GM23338 (cell line): ENCODE measurements around the gene KPNA6. TPM values are rescaled to one million over a fixed set of nuclear protein-coding genes. Genes with fewer than 3 reads are reported as not detected.

Source experiments
- ATAC-seq: fragments of 200-7000 bp; cut with Tn5 transposase; 3 replicates; pipeline ENCODE4 v1.9.1; 2020
- DNase-seq: peaks from one replicate; pipeline ENCODE4 v3.0.0-alpha.2; 2015; ENCODE audit warnings: low spot score
- H2AFZ ChIP-seq: fragments of 200-600 bp; sonication (generic); 2 replicates; pipeline ENCODE4 v1.8.0; 2016; ENCODE audit warnings: antibody characterized with exemption, mild to moderate bottlenecking, moderate library complexity
- H3F3A ChIP-seq: fragments of 200-600 bp; sonication (generic); replicated peaks from 2 replicates; pipeline ENCODE4 v1.8.0; 2017; ENCODE audit warnings: antibody characterized with exemption, mixed run types, low read depth
- H3K27ac ChIP-seq: fragments of 200-600 bp; sonication (generic); 2 replicates; pipeline ENCODE4 v1.6.1; 2016; ENCODE audit warnings: low read depth
- H3K27me3 ChIP-seq: fragments of 200-600 bp; sonication (generic); 2 replicates; pipeline ENCODE4 v1.8.0; 2016; ENCODE audit warnings: mild to moderate bottlenecking, mixed run types, moderate library complexity; ENCODE audit not compliant: insufficient read depth
- H3K36me3 ChIP-seq: fragments of 200-600 bp; sonication (generic); 2 replicates; pipeline ENCODE4 v1.8.0; 2016; ENCODE audit warnings: mild to moderate bottlenecking; ENCODE audit not compliant: insufficient read depth
- H3K4me1 ChIP-seq: fragments of 200-600 bp; sonication (generic); 2 replicates; pipeline ENCODE4 v1.8.0; 2016; ENCODE audit warnings: mild to moderate bottlenecking, moderate library complexity; ENCODE audit not compliant: insufficient read depth
- H3K4me2 ChIP-seq: fragments of 200-600 bp; sonication (generic); 2 replicates; pipeline ENCODE4 v1.7.1; 2017; ENCODE audit warnings: mixed run types
- H3K4me3 ChIP-seq: fragments of 200-600 bp; sonication (generic); 2 replicates; pipeline ENCODE4 v1.6.1; 2016; ENCODE audit warnings: mixed run types
- H3K79me2 ChIP-seq: fragments of 200-600 bp; sonication (generic); replicated peaks from 2 replicates; pipeline ENCODE4 v1.8.0; 2017; ENCODE audit warnings: mild to moderate bottlenecking; ENCODE audit not compliant: insufficient read depth
- H3K9me2 ChIP-seq: fragments of 200-600 bp; sonication (generic); 2 replicates; pipeline ENCODE4 v1.8.0; 2017; ENCODE audit not compliant: insufficient read depth
- H4K20me1 ChIP-seq: fragments of 200-600 bp; sonication (generic); replicated peaks from 2 replicates; pipeline ENCODE4 v1.8.0; 2017; ENCODE audit warnings: mild to moderate bottlenecking; ENCODE audit not compliant: insufficient read depth
- H3K27ac Mint-ChIP-seq: 2 replicates; pipeline ENCODE4 v1.8.0; 2020; ENCODE audit warnings: inconsistent platforms, mild to moderate bottlenecking, moderate library complexity, mixed read lengths
- H3K27me3 Mint-ChIP-seq: 3 replicates; pipeline ENCODE4 v1.8.0; 2022; ENCODE audit warnings: low read depth, mild to moderate bottlenecking, moderate library complexity, mixed read lengths, inconsistent platforms; ENCODE audit not compliant: insufficient read depth, poor library complexity
- H3K36me3 Mint-ChIP-seq: 3 replicates; pipeline ENCODE4 v1.8.0; 2021; ENCODE audit warnings: low read depth, mild to moderate bottlenecking, inconsistent platforms, moderate library complexity, mixed read lengths
- H3K4me1 Mint-ChIP-seq: 3 replicates; pipeline ENCODE4 v1.8.0; 2020; ENCODE audit warnings: mild to moderate bottlenecking, inconsistent platforms, mixed read lengths
- H3K4me3 Mint-ChIP-seq: 3 replicates; pipeline ENCODE4 v1.8.0; 2021; ENCODE audit warnings: moderate library complexity, mild to moderate bottlenecking, inconsistent platforms, mixed read lengths
- H3K9me3 Mint-ChIP-seq: 3 replicates; pipeline ENCODE4 v1.8.0; 2020; ENCODE audit warnings: moderate library complexity, mild to moderate bottlenecking, inconsistent platforms, mixed read lengths
- CREB1 ChIP-seq: fragments of 250-450 bp; sonication (Bioruptor Pico); IDR thresholded peaks from 2 replicates; pipeline ENCODE4 v1.5.0; 2020; ENCODE audit warnings: low read depth, mild to moderate bottlenecking, moderate library complexity
- CTCF ChIP-seq, 2 experiments: fragments of 200-600 bp in 1 of 2; sonication (generic) in 1 of 2; conservative IDR thresholded peaks; 2 replicates each; pipeline versions ENCODE4 v1.5.1 to v1.6.1; 2016 to 2017; ENCODE audit warnings: antibody characterized with exemption in 2 of 2, low read depth in 2 of 2, mild to moderate bottlenecking in 2 of 2, moderate library complexity in 1 of 2
- POLR2AphosphoS5 ChIP-seq: IDR thresholded peaks from 2 replicates; pipeline ENCODE4 v1.6.1; 2016; ENCODE audit warnings: antibody characterized with exemption, low read depth
- ZNF114 ChIP-seq: fragments of 250-450 bp; sonication (Bioruptor Pico); IDR thresholded peaks from 2 replicates; pipeline ENCODE4 v1.5.0; 2020; ENCODE audit warnings: mild to moderate bottlenecking, moderate library complexity
- long read RNA-seq: library from polyadenylated mRNA; unstranded; transcript quantifications from one replicate; pipeline ENCODE4 v2.0.0, GENCODE V29; 2020; ENCODE audit not compliant: unreplicated experiment
- polyA plus RNA-seq: library from polyadenylated mRNA; unstranded; fragments of >200 nt; fragmentation: Nextera tagmentation; extraction: Ambion mirVana; gene quantifications from 2 replicates; pipeline ENCODE4 v1.2.1, GENCODE V29; 2016
- total RNA-seq: library from RNA; depleted of rRNA; stranded (reverse); fragments of >200 nt; shearing (Covaris generic); gene quantifications from 2 replicates; pipeline ENCODE4 v1.2.3, GENCODE V29; 2014; rRNA removed
- TF ChIP-seq, protein P1 (sequence below): fragments of 250-450 bp; sonication (Bioruptor Pico); IDR thresholded peaks from 2 replicates; pipeline ENCODE4 v1.5.0; 2020; ENCODE audit warnings: mild to moderate bottlenecking, moderate library complexity

The KPNA6 gene
- total RNA-seq (69.7 and 72.2 TPM in 2 replicates), polyA plus RNA-seq (27.5 and 28.6 TPM in 2 replicates)
- long read RNA-seq, full-length matches to known transcripts: 2 of 2 reads
- long read RNA-seq, partial matches to known transcripts: 0 of 2 reads
- long read RNA-seq, other reads (novel, unspliced or antisense): 0 of 2 reads

GRCh38 chr1:32107742-32108661 is at the start of gene KPNA6:
Gene KPNA6, plus strand, starts transcription at chr1:32108056. Its CDS starts 75 bp downstream, at chr1:32108131.
- TF ChIP-seq CREB1 (CRISPR knock-in tag) (no peak), ZNF114 (no peak), CTCF (conservative IDR thresholded peaks at IDR 0.05; ENCODE audit: low read depth in 2 of 2) (no peak), POLR2AphosphoS5 (peak; percentile 88)
- TF ChIP-seq, protein P1, sequence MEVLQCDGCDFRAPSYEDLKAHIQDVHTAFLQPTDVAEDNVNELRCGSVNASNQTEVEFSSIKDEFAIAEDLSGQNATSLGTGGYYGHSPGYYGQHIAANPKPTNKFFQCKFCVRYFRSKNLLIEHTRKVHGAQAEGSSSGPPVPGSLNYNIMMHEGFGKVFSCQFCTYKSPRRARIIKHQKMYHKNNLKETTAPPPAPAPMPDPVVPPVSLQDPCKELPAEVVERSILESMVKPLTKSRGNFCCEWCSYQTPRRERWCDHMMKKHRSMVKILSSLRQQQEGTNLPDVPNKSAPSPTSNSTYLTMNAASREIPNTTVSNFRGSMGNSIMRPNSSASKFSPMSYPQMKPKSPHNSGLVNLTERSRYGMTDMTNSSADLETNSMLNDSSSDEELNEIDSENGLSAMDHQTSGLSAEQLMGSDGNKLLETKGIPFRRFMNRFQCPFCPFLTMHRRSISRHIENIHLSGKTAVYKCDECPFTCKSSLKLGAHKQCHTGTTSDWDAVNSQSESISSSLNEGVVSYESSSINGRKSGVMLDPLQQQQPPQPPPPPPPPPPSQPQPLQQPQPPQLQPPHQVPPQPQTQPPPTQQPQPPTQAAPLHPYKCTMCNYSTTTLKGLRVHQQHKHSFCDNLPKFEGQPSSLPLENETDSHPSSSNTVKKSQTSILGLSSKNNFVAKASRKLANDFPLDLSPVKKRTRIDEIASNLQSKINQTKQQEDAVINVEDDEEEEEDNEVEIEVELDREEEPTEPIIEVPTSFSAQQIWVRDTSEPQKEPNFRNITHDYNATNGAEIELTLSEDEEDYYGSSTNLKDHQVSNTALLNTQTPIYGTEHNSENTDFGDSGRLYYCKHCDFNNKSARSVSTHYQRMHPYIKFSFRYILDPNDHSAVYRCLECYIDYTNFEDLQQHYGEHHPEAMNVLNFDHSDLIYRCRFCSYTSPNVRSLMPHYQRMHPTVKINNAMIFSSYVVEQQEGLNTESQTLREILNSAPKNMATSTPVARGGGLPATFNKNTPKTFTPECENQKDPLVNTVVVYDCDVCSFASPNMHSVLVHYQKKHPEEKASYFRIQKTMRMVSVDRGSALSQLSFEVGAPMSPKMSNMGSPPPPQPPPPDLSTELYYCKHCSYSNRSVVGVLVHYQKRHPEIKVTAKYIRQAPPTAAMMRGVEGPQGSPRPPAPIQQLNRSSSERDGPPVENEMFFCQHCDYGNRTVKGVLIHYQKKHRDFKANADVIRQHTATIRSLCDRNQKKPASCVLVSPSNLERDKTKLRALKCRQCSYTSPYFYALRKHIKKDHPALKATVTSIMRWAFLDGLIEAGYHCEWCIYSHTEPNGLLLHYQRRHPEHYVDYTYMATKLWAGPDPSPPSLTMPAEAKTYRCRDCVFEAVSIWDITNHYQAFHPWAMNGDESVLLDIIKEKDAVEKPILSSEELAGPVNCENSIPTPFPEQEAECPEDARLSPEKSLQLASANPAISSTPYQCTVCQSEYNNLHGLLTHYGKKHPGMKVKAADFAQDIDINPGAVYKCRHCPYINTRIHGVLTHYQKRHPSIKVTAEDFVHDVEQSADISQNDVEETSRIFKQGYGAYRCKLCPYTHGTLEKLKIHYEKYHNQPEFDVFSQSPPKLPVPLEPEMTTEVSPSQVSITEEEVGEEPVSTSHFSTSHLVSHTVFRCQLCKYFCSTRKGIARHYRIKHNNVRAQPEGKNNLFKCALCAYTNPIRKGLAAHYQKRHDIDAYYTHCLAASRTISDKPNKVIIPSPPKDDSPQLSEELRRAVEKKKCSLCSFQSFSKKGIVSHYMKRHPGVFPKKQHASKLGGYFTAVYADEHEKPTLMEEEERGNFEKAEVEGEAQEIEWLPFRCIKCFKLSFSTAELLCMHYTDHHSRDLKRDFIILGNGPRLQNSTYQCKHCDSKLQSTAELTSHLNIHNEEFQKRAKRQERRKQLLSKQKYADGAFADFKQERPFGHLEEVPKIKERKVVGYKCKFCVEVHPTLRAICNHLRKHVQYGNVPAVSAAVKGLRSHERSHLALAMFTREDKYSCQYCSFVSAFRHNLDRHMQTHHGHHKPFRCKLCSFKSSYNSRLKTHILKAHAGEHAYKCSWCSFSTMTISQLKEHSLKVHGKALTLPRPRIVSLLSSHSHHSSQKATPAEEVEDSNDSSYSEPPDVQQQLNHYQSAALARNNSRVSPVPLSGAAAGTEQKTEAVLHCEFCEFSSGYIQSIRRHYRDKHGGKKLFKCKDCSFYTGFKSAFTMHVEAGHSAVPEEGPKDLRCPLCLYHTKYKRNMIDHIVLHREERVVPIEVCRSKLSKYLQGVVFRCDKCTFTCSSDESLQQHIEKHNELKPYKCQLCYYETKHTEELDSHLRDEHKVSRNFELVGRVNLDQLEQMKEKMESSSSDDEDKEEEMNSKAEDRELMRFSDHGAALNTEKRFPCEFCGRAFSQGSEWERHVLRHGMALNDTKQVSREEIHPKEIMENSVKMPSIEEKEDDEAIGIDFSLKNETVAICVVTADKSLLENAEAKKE (CRISPR knock-in tag): no peak
- H3K27me3 Mint-ChIP-seq: peaks cover 11% of the 10 kb centered on the region
- H3K9me2 ChIP-seq: no peaks in the 10 kb centered on the region
- no peaks in the 10 kb centered on the region; the same call in 2 of the 3 replicates for H3K9me3 Mint-ChIP-seq
- H2AFZ ChIP-seq: peak within 1 kb of the TSS; percentile 53; the same call in 1 of the 2 replicates
- H3K36me3 ChIP-seq: no peaks in the 10 kb centered on the region
- no peaks in the 10 kb centered on the region for H3K4me1 ChIP-seq
- H3K27ac ChIP-seq: peak within 1 kb of the TSS; percentile 90
- no peaks in the 10 kb centered on the region for H3K27me3 ChIP-seq
- H3K79me2 ChIP-seq: peaks cover 46% of the 10 kb centered on the region
- peaks cover 12% of the 10 kb centered on the region for H3K4me1 Mint-ChIP-seq
- peaks cover 35% of the 10 kb centered on the region for H4K20me1 ChIP-seq
- ATAC-seq (peak; percentile 77), DNase-seq (peak; percentile 97)
- peak within 1 kb of the TSS; percentile 98 for H3K27ac Mint-ChIP-seq
- H3K4me3 Mint-ChIP-seq: peak within 1 kb of the TSS; percentile 98
- H3F3A ChIP-seq: peaks cover 22% of the 10 kb centered on the region
- H3K4me2 ChIP-seq: peak within 1 kb of the TSS; percentile 82
- H3K4me3 ChIP-seq: peak within 1 kb of the TSS; percentile 83
- H3K36me3 Mint-ChIP-seq: peaks cover 6% of the 10 kb centered on the region
